Measurements from ENCODE around the gene GGT7. TPM values are rescaled to one million over a fixed set of nuclear protein-coding genes. Genes with fewer than 3 reads are reported as not detected.

Gene GGT7
- total RNA-seq, 1 experiment from 2014 or later = 1.5 TPM

DNA sequence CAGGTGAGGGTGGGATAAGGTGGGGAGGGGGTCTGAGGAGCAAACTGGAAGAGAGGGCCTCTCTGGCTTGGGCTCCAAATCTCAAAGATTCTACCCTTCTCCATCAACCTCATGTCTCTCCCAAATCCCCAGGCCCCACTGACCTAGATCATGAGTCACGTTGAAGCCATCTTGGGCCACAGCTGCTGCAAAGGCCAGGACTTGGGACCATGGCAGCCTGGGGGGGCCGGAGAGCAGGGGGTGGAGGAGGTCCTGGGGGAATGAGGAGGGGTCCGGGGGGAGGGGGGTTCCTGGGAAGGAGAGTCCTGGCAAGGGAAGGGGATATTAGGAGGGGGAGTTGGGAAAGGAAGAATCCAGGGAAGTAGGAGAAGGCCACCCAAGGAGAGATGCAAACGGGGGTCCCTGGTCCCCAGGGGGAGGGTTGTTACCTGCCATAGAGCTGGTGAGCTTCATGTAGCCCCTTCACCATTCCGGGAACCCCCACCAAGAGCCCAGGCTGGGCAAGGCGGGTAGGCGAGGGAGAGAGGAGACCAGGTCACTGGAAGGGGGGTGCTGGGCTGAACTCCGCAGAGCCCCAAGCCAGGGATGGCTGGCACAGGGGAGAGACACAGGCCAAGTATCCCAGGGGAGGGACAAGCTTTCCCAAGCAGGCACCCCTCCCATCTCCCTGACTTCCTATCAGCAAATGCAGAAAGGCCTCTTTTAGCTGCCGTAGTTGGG is 12.7 kb downstream of the GGT7 start:
- Histone ChIP-seq H3F3A (ENCODE audit: low read length, unreplicated experiment) (no peaks in the 10 kb centered on the region), H3K4me2 (ENCODE audit: low read length) (no peak overlapping the region)
- CTCF ChIA-PET = no interaction called here

DNA sequence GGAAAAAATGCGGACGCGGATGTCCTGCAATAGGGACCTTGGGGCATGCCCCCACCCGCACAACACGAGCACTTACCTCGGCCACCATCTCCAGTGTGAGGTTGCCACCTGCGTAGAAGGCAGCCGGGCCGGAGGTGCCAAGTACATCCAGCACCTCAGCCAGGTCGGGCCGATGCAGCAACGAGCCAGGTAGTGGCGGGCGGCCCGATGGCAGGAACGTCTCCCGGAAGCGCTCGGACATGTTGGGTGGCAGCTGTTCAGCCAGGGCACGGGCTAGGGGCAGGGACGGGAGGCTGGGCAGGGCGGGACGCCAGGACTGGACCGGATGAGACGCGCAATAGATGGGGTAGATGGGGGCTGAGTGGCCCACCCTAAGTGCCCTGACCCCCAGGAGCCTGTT is 13.3 kb downstream of the GGT7 start:
- CTCF ChIA-PET = no interaction called here
- ATAC-seq = no peak
- H3K27me3 ChIP-seq (ENCODE audit: low read length) = no peaks in the 10 kb centered on the region

More for the DNA sequence above, 12.7 kb downstream of the GGT7 start:
- POLR2A ChIA-PET (ENCODE audit: unreplicated experiment) = no interaction called here
- TF ChIP-seq EZH2phosphoT487 (IDR thresholded peaks at IDR 0.05; ENCODE audit: borderline replicate concordance, low read length) = no peak
- TF ChIP-seq, protein P1, sequence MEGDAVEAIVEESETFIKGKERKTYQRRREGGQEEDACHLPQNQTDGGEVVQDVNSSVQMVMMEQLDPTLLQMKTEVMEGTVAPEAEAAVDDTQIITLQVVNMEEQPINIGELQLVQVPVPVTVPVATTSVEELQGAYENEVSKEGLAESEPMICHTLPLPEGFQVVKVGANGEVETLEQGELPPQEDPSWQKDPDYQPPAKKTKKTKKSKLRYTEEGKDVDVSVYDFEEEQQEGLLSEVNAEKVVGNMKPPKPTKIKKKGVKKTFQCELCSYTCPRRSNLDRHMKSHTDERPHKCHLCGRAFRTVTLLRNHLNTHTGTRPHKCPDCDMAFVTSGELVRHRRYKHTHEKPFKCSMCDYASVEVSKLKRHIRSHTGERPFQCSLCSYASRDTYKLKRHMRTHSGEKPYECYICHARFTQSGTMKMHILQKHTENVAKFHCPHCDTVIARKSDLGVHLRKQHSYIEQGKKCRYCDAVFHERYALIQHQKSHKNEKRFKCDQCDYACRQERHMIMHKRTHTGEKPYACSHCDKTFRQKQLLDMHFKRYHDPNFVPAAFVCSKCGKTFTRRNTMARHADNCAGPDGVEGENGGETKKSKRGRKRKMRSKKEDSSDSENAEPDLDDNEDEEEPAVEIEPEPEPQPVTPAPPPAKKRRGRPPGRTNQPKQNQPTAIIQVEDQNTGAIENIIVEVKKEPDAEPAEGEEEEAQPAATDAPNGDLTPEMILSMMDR (conservative IDR thresholded peaks at IDR 0.05; ENCODE audit: low read depth, low read length) = no peak
- no peak for TF ChIP-seq EZH2 (IDR thresholded peaks at IDR 0.05; ENCODE audit: low read length, unreplicated experiment)
- intact Hi-C loops (cut with micrococcal nuclease) = no loop called here
- Histone ChIP-seq H2AFZ (ENCODE audit: low read length) (no peak overlapping the region), H3K4me1 (ENCODE audit: insufficient read depth, low read length) (no peaks in the 10 kb centered on the region), H3K27ac (ENCODE audit: low read length) (no peak overlapping the region), H3K79me2 (ENCODE audit: low read length) (no peaks in the 10 kb centered on the region), H3K9me3 (ENCODE audit: low read length) (no peaks in the 10 kb centered on the region), H3K4me3 (ENCODE audit: low read length) (no peak overlapping the region), H3K36me3 (ENCODE audit: low read depth, low read length) (no peaks in the 10 kb centered on the region), H3K9ac (ENCODE audit: low read length) (no peak overlapping the region), H3K27me3 (ENCODE audit: low read length) (no peaks in the 10 kb centered on the region), H4K20me1 (ENCODE audit: low read length) (no peaks in the 10 kb centered on the region), H3K9me2 (replicated peaks; ENCODE audit: low read length) (no peaks in the 10 kb centered on the region)
- no TSS peak for BruUV-seq (replicated peaks)
- DNase-seq = no peak
- no peak for ATAC-seq

DNA sequence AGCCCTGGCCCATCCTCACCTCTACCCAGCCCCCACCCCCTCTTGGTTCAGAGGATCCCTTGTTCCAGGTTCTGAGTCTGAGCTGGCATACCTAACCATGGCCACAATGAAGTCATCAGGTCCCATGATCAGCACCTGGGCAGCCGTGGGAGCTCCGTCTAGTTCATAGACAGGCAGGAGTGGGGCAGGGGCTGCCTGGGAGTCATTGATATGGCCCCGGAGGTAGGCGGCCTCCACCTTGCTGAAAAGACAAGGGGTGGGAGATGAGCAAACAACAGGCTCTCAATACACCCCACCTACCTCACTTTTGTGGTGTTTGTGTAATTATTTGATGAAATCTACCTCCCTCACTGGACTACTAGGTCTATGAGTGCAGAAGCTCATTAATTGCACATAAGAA is 20.4 kb downstream of the GGT7 start:
- H2AFZ ChIP-seq (ENCODE audit: low read length) = no peak overlapping the region
- no peaks in the 10 kb centered on the region for H3K9me2 ChIP-seq (replicated peaks; ENCODE audit: low read length)
- no peak overlapping the region for H3K4me3 ChIP-seq (ENCODE audit: low read length)
- H3K4me1 ChIP-seq (ENCODE audit: insufficient read depth, low read length) = no peaks in the 10 kb centered on the region
- H3K27ac ChIP-seq (ENCODE audit: low read length) = no peak overlapping the region
- ChIA-PET CTCF (interaction anchor here (0.6 kb wide), 1 partner anchor 273 kb away, joined by 3 read pairs; no protein-coding TSS in a partner anchor), POLR2A (ENCODE audit: unreplicated experiment) (no interaction called here)
- H4K20me1 ChIP-seq (ENCODE audit: low read length) = no peaks in the 10 kb centered on the region
- H3K36me3 ChIP-seq (ENCODE audit: low read depth, low read length) = no peaks in the 10 kb centered on the region
- no peak overlapping the region for H3K4me2 ChIP-seq (ENCODE audit: low read length)
- intact Hi-C loops (cut with micrococcal nuclease) = no loop called here
- H3K27me3 ChIP-seq (ENCODE audit: low read length) = no peaks in the 10 kb centered on the region
- ATAC-seq (no peak), DNase-seq (no peak)
- TF ChIP-seq EZH2phosphoT487 (IDR thresholded peaks at IDR 0.05; ENCODE audit: borderline replicate concordance, low read length) (no peak), EZH2 (IDR thresholded peaks at IDR 0.05; ENCODE audit: low read length, unreplicated experiment) (no peak)
- TF ChIP-seq, protein P1 (conservative IDR thresholded peaks at IDR 0.05; ENCODE audit: low read depth, low read length) = no peak
- H3K79me2 ChIP-seq (ENCODE audit: low read length) = no peaks in the 10 kb centered on the region
- H3K9me3 ChIP-seq (ENCODE audit: low read length) = no peaks in the 10 kb centered on the region
- no peaks in the 10 kb centered on the region for H3F3A ChIP-seq (ENCODE audit: low read length, unreplicated experiment)
- no TSS peak for BruUV-seq (replicated peaks)
- no peak overlapping the region for H3K9ac ChIP-seq (ENCODE audit: low read length)

More for the DNA sequence above, 13.3 kb downstream of the GGT7 start:
- H4K20me1 ChIP-seq (ENCODE audit: low read length) = no peaks in the 10 kb centered on the region
- H2AFZ ChIP-seq (ENCODE audit: low read length) = no peak overlapping the region
- no peak overlapping the region for H3K27ac ChIP-seq (ENCODE audit: low read length)
- H3K36me3 ChIP-seq (ENCODE audit: low read depth, low read length) = no peaks in the 10 kb centered on the region
- H3K4me2 ChIP-seq (ENCODE audit: low read length) = no peak overlapping the region
- intact Hi-C loops (cut with micrococcal nuclease) = no loop called here
- H3K9me2 ChIP-seq (replicated peaks; ENCODE audit: low read length) = no peaks in the 10 kb centered on the region
- H3K4me3 ChIP-seq (ENCODE audit: low read length) = no peak overlapping the region
- no peaks in the 10 kb centered on the region for H3K4me1 ChIP-seq (ENCODE audit: insufficient read depth, low read length)
- BruUV-seq (replicated peaks) = no TSS peak
- TF ChIP-seq EZH2 (IDR thresholded peaks at IDR 0.05; ENCODE audit: low read length, unreplicated experiment) (no peak), EZH2phosphoT487 (IDR thresholded peaks at IDR 0.05; ENCODE audit: borderline replicate concordance, low read length) (no peak)
- TF ChIP-seq, protein P1 (conservative IDR thresholded peaks at IDR 0.05; ENCODE audit: low read depth, low read length) = no peak
- no peak for DNase-seq
- no peaks in the 10 kb centered on the region for H3K9me3 ChIP-seq (ENCODE audit: low read length)
- H3F3A ChIP-seq (ENCODE audit: low read length, unreplicated experiment) = no peaks in the 10 kb centered on the region
- no peaks in the 10 kb centered on the region for H3K79me2 ChIP-seq (ENCODE audit: low read length)
- POLR2A ChIA-PET (ENCODE audit: unreplicated experiment) = no interaction called here
- H3K9ac ChIP-seq (ENCODE audit: low read length) = no peak overlapping the region

Data from PC-3 (cell line).